HG02970 (cell line): ENCODE measurements around the gene ZNF793.

Experiments used
- ATAC-seq: cut with Tn5 transposase; IDR thresholded peaks from one replicate; pipeline ENCODE4 v1.9.1; 2021; ENCODE audit warnings: mild to moderate bottlenecking, moderate library complexity, moderate number of reproducible peaks; ENCODE audit not compliant: unreplicated experiment, low FRiP score

ZNF793 gene

DNA sequence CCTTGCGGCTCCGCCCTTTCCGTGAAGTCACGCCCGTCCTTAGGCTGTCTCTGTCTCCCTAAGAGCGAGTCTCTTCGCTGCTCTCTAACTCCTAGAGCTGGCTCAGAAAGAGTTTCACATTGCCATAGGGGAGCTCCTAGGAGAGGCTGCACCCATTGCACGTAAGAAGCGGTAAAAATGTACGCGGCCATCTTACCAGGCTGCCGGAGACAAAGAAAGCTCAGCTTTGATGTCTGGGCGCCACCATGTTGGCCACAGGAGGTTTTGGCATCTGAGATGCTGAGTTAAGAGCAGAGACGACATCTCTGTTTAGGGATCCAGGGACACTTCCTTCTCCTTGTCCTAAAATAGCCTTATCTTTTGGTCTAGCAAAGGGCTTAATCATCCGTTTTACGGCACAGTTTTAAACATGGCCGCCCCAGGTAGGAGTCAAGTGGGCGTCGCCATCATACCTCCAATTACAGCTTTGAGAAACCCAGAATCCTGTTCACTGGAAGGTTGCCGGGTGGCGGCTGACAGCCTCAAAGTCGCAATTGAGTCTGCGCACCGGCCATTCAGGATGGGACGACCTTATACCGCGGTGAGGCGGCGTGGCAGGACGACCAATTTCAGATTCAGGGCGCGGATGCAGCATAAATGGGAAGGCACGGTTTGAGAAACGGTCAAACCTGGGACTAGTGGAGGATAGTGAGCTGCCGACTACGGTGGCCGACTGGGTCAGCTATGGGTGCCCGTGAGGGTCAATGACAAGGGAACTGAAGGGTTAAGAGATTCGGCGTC, at the start of gene ZNF793:
TSS of gene ZNF793 (plus strand) at position 553 of the 780 bp plus-strand sequence. CDS start 16,501 bp downstream, outside the sequence.
- peak; percentile 75 for ATAC-seq

DNA sequence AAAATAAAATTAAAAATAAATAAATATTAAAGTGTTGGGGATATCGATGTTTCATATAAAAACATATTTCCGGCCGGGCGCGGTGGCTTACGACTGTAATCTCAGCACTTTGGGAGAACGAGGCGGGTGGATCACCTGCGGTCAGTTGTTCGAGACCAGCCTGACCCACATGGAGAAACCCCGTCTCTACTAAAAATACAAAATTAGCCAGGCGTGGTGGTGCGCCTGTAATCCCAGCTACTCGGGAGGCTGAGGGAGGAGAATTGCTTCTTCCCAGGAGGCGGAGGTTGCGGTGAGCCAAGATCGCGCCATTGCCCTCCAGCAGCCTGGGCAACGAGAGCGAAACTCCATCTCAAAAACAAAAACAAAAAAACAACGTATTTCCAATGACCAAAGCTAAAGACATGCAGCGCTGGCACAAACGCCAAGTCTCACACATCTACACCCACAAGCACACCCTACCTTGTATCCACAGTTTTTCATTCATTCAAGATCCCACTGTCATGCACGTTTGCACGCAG, 40.4 kb upstream of the ZNF793 start:
- no peak for ATAC-seq

DNA sequence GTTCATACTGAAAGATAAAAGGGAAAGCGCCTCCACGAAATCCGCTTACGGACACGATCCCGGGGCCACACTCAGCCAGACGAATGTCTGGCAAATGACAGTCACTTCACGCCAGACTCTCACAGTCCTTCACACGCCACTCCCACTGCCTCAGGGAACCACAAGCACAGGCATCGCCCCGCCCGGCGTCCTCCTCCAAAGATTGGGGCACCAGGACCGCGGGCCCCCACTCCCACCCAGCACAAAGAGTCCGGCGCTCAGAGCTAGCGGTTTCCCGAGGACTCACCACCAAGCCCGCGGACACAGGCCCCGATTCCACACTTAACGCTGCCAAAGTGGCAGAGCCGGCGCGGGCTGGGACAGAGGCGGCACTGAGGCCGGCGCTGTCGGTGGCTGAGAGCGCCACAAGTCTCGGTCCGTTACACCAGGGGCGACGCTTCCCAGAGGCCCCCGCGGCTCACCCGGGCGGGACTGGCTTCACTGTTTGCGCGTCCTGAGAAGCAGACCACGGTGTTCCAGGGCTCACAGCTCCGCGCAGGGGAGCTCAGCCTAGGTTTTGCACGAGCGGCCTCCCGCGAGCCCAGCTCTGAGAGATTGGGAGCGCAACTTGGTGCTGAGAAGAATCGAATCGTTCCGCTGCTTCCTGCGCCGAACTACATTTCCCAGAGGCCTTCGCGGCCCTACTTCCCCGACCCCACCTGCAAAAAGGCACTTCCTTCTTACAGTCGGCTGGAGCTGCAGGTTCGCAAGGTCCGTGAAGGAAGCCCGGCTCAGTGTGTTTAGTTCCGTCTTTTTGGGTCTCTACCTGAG, 39.7 kb upstream of the ZNF793 start, which contains the start of gene ZNF569:
TSS of gene ZNF569 (minus strand) at position 647 of the 810 bp plus-strand sequence. CDS start 22,523 bp downstream, outside the sequence.
- ATAC-seq = peak; percentile 65

DNA sequence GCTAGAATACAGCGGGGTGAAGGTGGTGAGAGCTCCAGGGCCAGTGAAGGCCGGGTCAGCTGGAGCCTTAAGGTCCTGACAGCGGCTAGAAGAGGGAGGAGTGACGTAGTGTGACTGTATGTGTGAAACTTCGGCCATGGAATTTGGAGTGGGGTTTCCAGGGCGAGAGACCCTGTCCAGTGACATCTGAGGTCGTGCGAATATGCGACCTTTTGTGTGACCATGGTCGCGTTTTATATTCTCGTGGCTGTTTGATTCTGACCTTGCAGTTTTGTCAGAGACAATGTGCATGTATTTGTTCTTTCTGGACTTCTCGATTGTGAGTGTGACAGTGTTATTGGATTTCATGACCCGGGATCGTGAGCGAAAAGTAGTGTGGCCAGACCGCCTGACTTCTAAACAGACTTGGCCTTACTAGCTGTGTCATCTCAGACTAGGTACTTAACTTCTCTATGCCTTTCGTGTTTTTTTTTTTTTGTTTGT, 39.1 kb upstream of the ZNF793 start:
- ATAC-seq = no peak

DNA sequence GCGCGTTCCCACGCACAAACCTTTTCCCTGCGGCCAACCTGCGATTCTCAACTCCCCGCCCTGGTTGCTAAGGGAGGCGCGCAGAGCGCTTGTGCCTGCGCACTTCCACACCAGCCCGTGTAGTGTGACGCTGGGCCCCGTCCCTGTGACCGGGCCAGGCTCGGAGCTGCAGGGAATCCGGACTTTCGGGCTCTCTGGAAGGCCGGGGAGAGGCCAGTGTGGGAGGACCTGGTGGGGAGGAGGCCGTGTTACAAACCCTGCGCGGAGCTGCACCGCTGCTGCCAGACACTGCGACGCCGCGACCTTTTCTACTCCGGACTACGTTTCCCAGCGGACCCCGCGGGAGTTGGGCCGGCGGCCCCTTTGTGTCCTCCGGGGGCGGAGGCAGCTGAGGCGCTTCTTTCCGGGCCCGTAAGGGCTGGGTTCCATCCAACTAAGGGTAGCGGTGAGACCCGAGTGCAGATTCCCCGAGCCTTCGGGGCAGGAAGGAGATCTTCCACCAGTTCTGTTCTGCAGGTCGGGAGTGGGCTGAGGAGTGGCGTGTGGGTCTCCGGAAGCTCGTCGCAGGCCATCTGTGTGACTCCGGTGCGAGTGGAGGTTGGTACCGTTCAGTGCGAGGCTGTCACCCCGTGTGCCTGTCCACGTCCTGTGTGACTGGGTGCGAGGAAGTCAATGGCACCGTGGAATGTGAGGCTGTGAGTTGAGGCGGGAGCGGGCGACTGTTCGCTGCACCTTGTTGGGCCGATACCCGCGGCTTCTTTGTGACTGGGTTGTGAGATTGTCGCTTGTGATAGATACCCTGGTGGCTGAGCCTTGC, 37.6 kb upstream of the ZNF793 start, which contains the start of gene ZNF570:
TSS of gene ZNF570 (plus strand) at position 396 of the 817 bp plus-strand sequence. CDS start 999 bp downstream, outside the sequence.
- peak; percentile 59 for ATAC-seq

DNA sequence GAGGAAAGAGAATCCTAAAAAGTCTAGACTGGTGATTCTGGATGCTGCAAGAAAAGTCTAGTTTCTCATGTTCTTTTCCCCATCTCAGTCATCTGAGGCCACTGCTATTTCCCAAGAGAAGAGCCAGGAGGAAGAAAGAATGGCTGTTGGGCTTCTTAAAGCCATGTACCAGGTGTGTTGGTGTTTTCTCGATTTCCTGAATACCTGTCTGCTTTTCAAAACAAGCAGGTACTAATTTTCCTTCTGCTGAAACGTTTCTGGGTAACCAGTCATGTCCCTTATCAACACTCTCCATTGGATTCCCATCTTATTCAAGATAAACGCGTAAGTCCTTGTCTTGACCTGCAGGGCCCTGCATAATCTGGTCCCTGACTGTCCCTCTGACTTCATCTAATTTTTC, 36.5 kb upstream of the ZNF793 start:
- no peak for ATAC-seq

DNA sequence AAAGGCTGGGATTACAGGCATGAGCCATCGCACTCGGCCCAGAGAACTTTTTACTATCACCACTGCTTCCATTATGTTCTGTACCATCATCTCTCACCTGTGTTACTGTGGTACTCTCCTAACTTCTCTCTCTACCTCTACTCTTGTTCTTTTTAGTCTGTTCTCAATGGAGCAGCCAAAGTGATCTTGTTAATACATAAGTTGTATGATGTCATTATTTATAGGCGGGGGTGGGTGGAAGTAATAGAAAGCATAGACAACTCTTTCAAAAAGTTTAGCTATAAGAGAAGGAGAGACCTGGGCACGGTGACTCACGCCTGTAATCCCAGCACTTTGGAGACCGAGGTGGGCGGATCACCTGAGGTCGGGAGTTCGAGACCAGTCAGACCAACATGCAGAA, 34.6 kb upstream of the ZNF793 start:
- no peak for ATAC-seq

DNA sequence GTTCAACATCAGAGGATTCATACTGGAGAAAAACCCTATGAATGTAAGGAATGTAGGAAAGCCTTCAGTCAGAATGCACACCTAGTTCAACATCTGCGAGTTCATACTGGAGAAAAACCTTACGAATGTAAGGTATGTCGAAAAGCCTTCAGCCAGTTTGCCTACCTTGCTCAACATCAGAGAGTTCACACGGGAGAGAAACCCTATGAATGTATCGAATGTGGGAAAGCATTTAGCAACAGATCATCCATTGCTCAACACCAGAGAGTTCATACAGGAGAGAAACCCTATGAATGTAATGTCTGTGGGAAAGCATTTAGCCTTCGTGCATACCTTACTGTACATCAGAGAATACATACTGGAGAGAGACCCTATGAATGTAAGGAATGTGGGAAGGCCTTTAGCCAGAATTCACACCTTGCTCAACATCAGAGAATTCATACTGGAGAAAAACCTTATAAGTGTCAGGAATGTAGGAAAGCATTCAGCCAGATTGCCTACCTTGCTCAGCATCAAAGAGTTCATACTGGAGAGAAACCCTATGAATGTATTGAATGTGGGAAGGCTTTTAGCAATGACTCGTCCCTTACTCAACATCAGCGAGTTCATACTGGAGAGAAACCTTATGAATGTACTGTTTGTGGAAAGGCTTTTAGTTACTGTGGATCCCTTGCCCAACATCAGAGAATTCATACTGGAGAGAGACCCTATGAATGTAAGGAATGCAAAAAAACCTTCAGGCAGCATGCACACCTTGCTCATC, 22.2 kb upstream of the ZNF793 start:
- ATAC-seq = no peak

DNA sequence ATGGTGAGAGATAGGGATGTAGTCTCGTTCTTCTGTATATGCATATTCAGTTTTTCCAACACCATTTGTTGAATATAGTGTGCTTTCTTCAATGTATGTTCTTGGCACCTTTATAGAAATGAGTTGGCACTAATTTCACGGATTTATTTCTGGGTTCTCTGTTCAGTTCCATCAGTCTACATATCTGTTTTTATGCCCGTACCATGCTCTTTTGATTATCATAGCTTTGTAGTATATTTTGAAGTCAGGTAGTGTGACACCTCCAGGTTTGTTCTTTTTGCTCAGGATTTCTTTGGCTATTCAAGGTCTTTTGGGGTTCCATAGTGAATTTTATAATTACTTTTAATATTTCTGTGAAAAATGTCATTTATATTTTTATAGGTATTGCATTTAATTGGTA, 14.5 kb upstream of the ZNF793 start:
- ATAC-seq = no peak

DNA sequence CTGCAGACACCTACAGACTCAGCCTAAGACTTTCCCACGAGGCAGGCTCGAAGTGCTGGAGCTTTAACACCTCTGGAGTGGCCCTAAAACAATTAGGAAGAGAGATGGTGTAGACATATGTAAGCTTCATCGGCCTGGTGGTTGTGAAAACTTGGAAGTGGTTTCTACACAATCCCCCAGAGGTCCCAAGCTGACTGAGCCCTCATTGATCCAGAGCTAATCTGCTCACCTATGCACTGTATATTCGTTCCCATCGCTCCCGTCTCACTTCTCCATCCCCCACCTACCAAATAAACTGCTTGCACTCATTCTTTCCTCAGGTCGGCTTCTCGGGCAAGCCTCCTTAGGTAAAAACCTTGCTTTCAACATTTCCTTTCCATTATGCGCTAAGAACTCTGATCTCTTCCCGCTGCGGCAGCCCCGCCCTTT, 767 bp upstream of the ZNF793 start:
- ATAC-seq = no peak

DNA sequence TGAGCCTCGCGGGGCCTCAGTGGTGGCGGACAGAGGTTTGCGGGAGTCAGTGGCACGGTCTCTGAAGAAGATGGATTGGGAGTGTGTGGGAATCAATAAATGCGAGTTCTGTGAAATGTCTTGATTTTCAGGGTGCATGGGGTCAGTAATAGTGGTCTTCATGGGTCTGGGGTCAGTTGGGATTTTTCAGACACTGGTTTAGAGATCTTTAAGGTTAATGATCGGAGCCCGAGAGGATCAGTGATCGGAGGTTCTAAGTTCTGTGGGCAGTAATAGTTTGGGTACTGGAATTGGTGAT, 377 bp downstream of the ZNF793 start:
- ATAC-seq = no peak

DNA sequence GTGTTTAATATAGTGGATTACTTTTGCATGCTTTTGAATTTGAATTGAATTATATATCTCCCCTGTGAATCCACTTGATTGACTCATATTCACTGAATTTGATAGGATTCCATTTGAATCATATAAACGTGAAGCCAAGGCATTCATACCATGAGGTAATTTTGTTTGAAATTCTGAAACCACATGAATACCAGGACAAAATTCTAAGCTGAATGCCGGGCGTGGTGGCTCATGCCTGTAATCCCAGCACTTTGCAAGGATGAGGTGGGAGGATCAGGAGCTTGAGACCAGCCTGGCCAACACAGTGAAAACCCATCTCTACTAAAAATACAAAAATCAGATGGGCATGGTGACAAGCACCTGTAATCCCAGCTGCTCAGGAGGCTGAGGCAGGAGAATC, 4.4 kb downstream of the ZNF793 start:
- ATAC-seq = no peak

DNA sequence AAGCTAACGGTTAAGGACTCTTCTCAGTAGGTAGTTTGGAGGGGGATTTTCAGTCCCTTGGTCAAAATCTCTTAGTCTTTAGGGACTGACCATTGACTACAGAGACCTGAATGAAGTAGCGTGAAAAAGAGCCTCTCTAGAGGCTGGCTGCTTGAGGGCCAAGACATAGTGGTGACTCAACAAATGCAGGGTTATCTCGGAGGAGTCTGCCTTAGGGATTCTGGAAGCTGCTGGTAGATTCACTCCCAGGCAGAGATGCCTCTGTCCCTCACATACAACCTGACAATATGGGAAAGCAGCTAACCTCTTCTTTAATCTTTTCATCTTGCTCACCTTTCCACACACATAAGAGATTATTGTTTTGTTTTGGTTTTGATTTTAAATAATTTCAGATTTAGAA, 5.1 kb downstream of the ZNF793 start:
- no peak for ATAC-seq

DNA sequence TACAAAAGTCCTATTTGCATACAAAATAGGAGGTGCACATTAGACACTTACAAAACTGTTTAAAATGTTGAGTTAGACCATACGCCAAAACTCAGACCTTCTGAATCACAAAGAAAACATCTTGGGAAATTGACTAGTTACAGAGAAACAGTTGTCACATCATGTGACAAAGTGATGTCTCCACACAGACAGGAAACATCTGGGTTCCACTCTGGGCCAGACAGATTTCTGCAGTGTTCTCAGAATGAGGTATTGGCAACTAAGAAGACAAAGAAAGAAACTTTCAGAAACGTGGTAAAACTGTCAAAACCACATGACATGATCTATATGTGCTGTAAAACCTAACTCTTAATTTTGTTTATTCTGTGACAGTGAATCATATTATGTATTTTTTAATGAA, 6.7 kb downstream of the ZNF793 start:
- no peak for ATAC-seq

DNA sequence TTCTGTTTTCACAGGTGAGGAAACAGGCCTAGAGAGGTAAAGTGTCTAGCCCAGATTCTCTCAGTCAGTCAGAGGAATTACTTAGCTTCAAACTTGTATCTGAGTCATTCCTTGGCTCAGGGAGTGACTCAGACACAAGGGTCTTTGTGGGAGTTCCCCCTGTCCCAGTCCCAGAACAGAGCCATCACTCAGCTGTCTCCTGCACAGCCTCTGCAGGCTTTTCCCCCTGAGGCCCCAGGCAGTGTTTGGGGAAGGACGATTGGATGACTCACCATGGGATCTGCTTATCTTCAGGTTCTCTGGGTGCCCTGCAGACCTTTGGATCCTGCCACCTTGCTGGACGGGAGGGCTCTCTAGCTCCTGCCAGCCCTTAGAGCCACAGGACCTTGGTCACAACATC, 13.2 kb downstream of the ZNF793 start:
- ATAC-seq = no peak

DNA sequence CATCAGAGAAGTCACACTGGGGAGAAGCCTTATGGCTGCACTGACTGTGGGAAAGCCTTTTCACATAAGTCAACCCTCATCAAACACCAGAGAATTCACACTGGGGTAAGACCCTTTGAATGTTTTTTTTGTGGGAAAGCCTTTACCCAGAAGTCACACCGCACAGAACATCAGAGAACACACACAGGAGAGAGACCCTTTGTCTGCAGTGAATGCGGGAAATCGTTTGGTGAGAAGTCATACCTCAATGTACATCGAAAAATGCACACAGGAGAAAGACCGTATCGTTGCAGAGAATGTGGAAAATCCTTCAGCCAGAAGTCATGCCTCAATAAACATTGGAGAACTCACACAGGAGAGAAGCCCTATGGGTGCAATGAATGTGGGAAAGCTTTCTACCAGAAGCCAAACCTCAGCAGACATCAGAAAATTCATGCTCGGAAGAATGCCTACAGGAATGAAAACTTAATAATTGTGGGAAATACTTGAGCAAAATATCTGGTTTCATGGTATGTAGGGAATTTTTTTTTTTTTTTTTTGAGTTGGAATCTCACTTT, 30.7 kb downstream of the ZNF793 start:
- no peak for ATAC-seq

DNA sequence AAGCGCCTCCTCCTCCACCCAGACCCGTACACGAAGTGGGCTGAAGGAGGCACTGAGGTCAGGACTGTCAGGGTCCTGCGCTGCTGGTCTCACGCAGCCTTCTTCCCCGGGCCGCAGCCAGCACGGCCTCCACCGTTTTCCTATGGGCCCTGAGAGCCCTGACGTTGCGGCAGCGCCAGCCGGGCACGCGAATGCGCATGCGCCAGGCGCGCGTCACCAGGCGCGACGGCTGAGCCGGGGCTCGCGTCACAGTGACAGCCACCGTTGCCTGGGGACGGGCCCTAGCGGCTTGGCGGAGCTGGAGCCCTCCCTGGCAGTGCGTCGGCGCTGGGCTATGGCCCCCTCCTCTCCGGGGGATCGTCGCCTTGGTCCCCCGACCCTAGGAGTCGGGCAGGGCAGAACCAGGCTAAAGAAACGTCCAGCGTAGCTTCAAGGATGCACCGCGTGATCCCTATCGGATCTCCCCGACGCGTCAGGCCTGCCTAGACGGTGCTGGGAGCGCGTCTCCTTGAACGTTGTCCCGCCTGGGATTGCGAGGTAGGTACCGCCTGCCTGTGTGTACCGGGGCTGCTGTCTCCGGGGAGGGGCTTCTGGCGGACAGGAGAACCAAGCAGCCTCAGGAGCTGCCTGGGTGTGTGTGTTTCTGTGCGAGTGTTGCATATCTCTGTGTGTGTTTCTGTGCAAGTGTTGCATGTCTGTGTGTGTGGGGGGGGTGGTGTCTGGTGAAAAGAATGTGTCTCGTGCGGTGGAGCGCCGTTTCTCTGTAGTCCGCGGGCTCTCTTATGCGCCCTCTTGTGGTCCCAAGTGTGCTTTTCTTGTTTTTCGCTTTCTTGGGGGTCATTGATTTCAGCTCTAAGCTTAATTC, 44.6 kb downstream of the ZNF793 start:
- ATAC-seq = no peak

DNA sequence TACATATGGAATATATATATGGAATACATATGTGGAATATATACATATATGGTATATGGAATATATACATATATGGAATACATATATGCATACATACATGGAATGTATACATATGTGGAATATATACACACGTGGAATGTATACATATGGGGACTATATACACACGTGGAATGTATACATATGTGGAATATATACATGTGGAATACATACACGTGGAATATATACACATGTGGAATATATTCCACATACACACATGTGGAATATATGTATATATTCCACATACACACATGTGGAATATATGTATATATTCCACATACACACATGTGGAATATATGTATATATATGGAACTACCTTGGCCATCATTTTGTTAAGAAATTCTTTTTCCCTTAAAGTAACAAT, 56.8 kb downstream of the ZNF793 start:
- ATAC-seq = no peak
